Activated T-helper 9 cell treated with anti-CD3 and anti-CD28 coated beads, Interleukin-2, amount 50 U/mL, for 16 hours (primary cell): ENCODE data around the gene OSBPL3.

Source experiments
- DNase-seq: peaks from one replicate; pipeline ENCODE4 v3.0.0-alpha.2; 2020; ENCODE audit warnings: low read depth

OSBPL3 gene

GRCh38 chr7:24896031-24896501, 83.9 kb downstream of the OSBPL3 start:
- no peak for DNase-seq

GRCh38 chr7:24894429-24895221, 85.4 kb downstream of the OSBPL3 start:
- DNase-seq: no peak

- DNase-seq: no peak
These were observed 88.7 kb downstream of the OSBPL3 start for GRCh38 chr7:24891311-24891735.

GRCh38 chr7:24889611-24890010, 90.4 kb downstream of the OSBPL3 start:
- no peak for DNase-seq

GRCh38 chr7:24888653-24889052, 91.3 kb downstream of the OSBPL3 start:
- no peak for DNase-seq

- no peak for DNase-seq
These were observed 94.3 kb downstream of the OSBPL3 start for GRCh38 chr7:24885716-24886115.

GRCh38 chr7:24885305-24885704, 94.7 kb downstream of the OSBPL3 start:
- DNase-seq: no peak

- DNase-seq: no peak
These were observed 95.6 kb downstream of the OSBPL3 start for GRCh38 chr7:24884401-24884800.

GRCh38 chr7:24883622-24884013, 96.4 kb downstream of the OSBPL3 start:
- DNase-seq: no peak

- DNase-seq: no peak
These were observed 96.9 kb downstream of the OSBPL3 start for GRCh38 chr7:24882989-24883621.

GRCh38 chr7:24881623-24882022, 98.4 kb downstream of the OSBPL3 start:
- no peak for DNase-seq

GRCh38 chr7:24880886-24881285, 99.1 kb downstream of the OSBPL3 start:
- no peak for DNase-seq

GRCh38 chr7:24879291-24879690, 100.7 kb downstream of the OSBPL3 start:
- no peak for DNase-seq

- no peak for DNase-seq
These were observed 102.1 kb downstream of the OSBPL3 start for GRCh38 chr7:24877790-24878311.

GRCh38 chr7:24874791-24875190, 105.2 kb downstream of the OSBPL3 start:
- no peak for DNase-seq

GRCh38 chr7:24873944-24874343, 106.0 kb downstream of the OSBPL3 start:
- DNase-seq: no peak

GRCh38 chr7:24871770-24872169, 108.2 kb downstream of the OSBPL3 start:
- DNase-seq: no peak

GRCh38 chr7:24870766-24871165, 109.2 kb downstream of the OSBPL3 start:
- DNase-seq: no peak

GRCh38 chr7:24869572-24869971, 110.4 kb downstream of the OSBPL3 start:
- DNase-seq: no peak

- no peak for DNase-seq
These were observed 111.2 kb downstream of the OSBPL3 start for GRCh38 chr7:24868741-24869140.

- no peak for DNase-seq
These were observed 113.9 kb downstream of the OSBPL3 start for GRCh38 chr7:24866004-24866615.

GRCh38 chr7:24864214-24864817, 115.7 kb downstream of the OSBPL3 start:
- no peak for DNase-seq
